NCI-H2227 (cell line): Measurements from ENCODE around the gene TPX2.
A peak's percentile ranks its signal among the peaks of the same experiment; 100 is the strongest.

Source experiments
- DNase-seq: peaks from one replicate; lab custom pipeline; 2025; ENCODE audit not compliant: unreplicated experiment; lab: John Stamatoyannopoulos, UW

The TPX2 gene

GRCh38 chr20:31830406-31830981 lies 91.4 kb downstream of the TPX2 start:
- no peak for DNase-seq

GRCh38 chr20:31831211-31831610 lies 92.1 kb downstream of the TPX2 start:
- no peak for DNase-seq

DNA sequence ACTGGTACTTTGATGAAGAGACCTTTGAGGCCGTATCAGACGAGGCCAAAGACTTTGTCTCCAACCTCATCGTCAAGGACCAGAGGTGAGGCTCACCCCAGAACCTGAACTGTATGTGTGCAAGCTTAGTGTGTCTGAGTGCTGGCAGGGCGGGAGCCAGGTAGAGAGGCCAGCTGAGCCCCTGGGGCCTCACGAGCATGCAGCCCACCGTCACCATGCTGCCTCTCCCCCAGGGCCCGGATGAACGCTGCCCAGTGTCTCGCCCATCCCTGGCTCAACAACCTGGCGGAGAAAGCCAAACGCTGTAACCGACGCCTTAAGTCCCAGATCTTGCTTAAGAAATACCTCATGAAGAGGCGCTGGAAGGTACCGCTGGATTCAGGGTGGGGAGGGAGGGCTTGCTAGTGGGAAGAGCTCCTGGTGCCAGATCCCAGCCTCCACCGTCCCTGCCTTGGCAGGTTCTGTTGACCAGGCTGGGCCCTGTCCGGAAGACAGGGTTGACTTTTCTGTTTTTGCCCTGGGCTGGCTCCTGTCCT lies 92.7 kb downstream of the TPX2 start:
- DNase-seq, result no peak

- DNase-seq, result peak; percentile 72
Observed at GRCh38 chr20:31833130-31833930, 94.2 kb downstream of the TPX2 start.

GRCh38 chr20:31833931-31834521 lies 94.9 kb downstream of the TPX2 start:
- no peak for DNase-seq

GRCh38 chr20:31835554-31835953 lies 96.5 kb downstream of the TPX2 start:
- DNase-seq, result no peak

DNA sequence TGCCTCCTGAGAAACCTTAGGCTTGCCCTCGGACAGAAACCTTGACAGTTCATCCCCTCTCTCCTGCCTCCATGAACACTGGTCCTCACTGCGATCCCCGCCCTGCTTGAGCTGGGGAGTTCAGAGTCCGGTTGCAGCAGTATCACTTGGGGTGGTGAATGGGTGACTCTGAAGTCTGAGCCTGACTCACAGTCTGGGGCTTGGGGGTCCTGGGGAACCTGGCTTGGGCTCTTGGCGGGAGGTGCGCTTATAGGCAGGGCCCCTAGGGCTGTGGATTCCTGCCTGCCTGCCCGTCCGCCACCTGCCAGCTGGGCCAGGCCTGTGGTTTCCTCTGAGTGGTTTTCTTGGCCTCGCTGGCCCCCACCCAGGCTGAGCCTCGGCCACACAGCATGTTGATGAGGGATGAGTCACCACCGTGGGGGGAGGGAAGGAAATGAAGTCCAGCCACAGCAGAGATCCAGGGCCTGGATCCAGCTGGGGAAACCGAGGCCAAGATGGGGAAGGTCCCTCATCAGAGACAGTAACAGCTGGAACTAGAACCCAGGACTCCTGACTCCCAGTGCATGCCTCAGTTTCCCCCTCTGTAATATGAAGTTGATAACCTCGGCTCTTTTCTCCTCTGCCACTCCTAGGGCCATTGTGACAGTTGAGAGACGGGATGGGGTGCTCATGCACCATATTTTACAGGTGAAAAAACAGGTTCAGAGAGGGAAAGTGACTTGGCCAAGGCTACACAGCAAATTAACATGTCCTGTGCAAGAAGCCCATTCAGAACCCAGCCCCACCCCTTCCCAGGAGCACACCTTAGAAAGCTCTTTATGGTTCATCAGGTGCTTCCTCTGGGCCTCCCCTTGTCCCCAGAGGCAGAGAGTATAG lies 97.1 kb downstream of the TPX2 start:
- peak; percentile 19 for DNase-seq

DNA sequence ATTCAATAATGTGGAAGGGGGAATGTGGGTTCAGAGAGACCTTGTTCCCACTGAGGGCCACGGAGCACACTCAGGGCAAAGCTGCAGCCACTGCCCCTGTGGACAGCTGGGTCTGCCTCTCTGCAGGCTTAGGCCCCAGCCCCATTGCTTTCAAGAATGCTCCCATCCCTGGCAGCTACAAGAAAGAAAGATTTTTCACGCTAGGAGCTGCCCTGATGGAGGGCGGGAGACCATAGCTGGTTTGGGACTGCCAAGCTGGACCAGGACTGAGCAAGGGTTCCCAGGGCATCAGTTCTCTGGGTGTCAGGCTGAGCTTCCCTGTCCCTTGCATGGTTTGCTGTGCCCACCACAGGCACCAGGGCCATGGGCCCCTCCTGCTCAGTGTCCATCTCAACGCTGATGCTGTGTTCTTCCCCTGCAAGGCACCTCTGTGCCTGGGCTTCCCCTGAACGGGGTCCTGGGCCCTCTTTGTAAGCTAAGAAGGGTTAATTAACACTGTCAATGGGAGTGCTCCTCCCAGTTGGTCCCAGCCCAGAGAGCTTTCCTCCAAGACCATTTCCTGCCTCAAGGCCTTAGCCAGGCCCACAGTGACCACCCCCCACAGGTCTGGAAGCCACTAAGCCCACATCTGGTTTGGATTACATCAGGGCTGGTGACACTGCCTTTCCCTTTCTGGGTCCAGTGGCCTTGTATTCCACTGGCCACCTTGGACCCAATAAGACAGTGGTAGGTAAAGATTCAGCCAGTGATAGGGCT lies 97.9 kb downstream of the TPX2 start:
- DNase-seq, result no peak

DNA sequence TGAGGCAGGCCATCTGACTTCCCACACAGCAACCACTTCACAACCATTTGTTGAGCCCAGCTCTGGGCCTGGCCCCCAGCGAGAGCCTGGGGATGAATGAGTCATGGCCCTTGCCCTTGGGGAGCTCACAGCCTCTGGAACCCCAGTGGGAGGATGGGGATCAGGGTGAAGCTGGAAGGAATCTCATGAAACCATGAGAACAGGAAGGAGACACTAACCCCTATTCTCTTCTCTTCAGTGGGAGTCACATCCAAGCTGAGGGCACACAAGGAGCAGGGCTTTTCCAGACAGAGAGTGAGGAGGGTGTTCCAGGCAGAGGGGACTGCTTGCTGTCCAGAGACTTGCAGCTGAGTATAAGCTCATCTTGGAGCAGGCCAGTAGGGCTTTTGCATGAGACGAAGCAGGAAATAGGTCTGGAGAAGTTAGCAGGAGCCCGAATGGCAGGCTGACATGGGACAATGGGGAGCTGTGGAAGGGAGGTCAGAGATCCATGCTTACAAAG lies 98.9 kb downstream of the TPX2 start:
- no peak for DNase-seq

DNA sequence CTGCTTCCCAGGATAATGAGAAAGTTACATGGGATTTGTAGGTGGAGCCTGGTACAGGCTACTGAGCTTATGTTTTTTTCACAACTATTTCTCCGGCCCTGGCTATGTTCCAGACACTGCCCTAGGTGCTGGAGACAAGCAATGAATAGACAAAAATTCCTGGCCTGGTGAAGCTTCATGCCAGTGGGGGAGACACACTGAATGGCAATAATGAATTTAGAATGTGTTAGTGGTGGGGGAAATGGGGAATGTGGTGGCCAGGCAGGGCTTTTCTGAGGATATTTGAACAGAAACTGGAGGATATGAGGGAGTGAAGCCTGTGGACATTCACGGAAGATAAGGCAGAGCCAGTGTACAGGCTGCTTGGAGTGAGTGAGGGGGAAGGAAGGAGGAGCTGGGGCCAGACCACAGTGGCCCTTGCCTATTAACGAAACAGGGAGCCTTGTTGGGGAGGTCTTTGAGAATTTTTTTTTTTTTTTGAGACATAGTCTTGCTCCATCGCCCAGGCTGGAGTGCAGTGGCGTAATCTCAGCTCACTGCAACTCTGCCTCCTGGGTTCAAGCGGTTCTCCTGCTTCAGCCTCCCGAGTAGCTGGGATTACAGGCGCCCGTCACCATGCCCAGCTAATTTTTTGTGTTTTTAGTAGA lies 99.7 kb downstream of the TPX2 start:
- no peak for DNase-seq

GRCh38 chr20:31839782-31840487 lies 100.8 kb downstream of the TPX2 start:
- DNase-seq, result no peak

- no peak for DNase-seq
Observed at GRCh38 chr20:31840906-31841816, 102.1 kb downstream of the TPX2 start.

DNA sequence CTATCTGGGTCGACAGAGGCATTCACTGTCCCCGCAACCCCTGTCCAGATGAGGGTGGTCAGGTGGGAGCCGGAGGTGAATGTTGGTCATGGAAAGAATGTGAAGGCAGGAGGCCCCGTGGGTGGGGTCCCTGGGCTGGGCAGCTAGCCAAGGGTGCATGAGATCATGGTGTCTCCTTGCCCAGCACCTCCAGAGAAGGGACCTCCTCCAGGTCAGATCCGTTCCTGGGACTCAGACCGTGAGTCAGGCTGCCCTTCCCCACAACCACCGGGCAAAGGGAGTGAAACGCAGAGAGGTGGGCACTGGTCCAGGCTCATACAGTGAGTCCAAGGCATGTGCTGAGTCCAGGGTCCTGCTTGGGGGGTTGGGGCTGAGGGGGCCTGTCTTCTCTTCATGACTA lies 102.8 kb downstream of the TPX2 start:
- no peak for DNase-seq

GRCh38 chr20:31842471-31843157 lies 103.5 kb downstream of the TPX2 start:
- no peak for DNase-seq

DNA sequence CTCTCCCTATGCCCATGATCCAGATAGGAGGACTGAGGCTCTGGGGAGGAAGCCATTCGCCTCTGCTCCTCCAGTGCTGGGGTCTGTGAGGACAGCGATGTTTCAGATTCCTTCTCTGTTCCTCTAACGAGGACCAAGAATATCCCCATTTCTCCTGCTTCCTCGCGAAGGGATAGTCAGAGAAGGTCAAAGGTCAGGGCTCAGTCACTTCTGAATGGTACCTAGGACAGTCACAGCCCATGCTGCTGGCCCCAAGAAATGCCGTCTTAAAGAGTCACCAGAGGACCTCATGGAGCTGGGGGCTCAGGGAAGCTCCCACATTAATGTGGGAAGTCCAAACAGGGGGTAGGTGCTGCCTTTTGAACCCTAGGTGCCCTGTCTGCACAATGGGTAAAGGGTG lies 104.2 kb downstream of the TPX2 start:
- DNase-seq, result no peak

GRCh38 chr20:31843881-31844280 lies 104.8 kb downstream of the TPX2 start:
- DNase-seq, result no peak

DNA sequence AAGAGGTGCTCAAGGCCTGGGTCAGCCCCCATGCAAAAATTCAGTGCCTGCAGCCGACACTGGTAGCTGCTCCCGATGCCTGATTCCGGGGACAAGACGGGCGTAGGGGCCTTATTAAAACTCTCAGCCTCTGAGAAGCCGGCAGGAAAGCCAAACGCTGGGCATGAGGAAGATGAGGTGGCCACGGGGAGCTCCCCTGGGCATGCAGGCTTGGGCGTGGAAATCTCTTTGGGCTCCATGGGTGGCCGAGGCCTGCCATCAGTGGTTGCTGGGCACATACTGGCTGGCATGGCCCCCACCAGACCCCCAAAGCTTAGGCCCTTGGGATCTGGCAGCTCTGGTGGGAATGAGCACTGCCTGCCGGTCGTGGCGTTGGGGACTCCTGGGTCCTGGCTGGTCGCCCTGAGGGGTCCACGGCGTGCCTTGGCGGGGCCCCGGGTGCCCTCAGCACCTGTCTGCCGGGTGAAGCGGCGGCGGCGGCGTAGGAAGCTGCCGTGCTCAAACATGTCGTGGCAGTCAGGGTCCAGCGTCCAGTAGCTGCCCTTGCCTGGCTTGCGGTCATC lies 105.7 kb downstream of the TPX2 start:
- no peak for DNase-seq
